Smooth muscle cell (in vitro differentiated cells): Measurements from ENCODE around the gene MTIF3. TPM values are rescaled to one million over a fixed set of nuclear protein-coding genes. Genes with fewer than 3 reads are reported as not detected.
A peak's percentile ranks its signal among the peaks of the same experiment; 100 is the strongest.

Experiments used
- DNase-seq: peaks from one replicate; lab custom pipeline; 2025; ENCODE audit not compliant: unreplicated experiment; lab: John Stamatoyannopoulos, UW
- H2AFZ ChIP-seq: fragments of 200-600 bp; sonication (generic); 2 replicates; pipeline ENCODE4 v1.6.0; 2016; ENCODE audit warnings: antibody characterized with exemption, low read depth, mild to moderate bottlenecking
- H3F3A ChIP-seq: fragments of 200-600 bp; sonication (generic); 2 replicates; pipeline ENCODE4 v1.6.0; 2017; ENCODE audit warnings: antibody characterized with exemption, low read depth
- H3K27ac ChIP-seq: fragments of 200-600 bp; sonication (generic); 2 replicates; pipeline ENCODE4 v1.5.1; 2016; ENCODE audit warnings: low read depth, mild to moderate bottlenecking
- H3K27me3 ChIP-seq: fragments of 200-600 bp; sonication (generic); 2 replicates; pipeline ENCODE4 v1.6.1; 2016; ENCODE audit warnings: low read depth, mild to moderate bottlenecking
- H3K36me3 ChIP-seq: fragments of 200-600 bp; sonication (generic); 2 replicates; pipeline ENCODE4 v1.5.1; 2016; ENCODE audit warnings: low read depth
- H3K4me1 ChIP-seq: fragments of 200-600 bp; sonication (generic); 2 replicates; pipeline ENCODE4 v1.5.1; 2016; ENCODE audit warnings: low read depth
- H3K4me2 ChIP-seq: fragments of 200-600 bp; sonication (generic); 2 replicates; pipeline ENCODE4 v1.6.0; 2016; ENCODE audit warnings: mild to moderate bottlenecking
- H3K4me3 ChIP-seq: fragments of 200-600 bp; sonication (generic); 2 replicates; pipeline ENCODE4 v1.5.1; 2016; ENCODE audit warnings: mild to moderate bottlenecking
- H3K79me2 ChIP-seq: fragments of 200-600 bp; sonication (generic); 2 replicates; pipeline ENCODE4 v1.6.0; 2016; ENCODE audit warnings: low read depth, mild to moderate bottlenecking
- H3K9ac ChIP-seq: fragments of 200-600 bp; sonication (generic); 2 replicates; pipeline ENCODE4 v1.6.0; 2016; ENCODE audit warnings: low read depth
- H3K9me3 ChIP-seq: fragments of 200-600 bp; sonication (generic); replicated peaks from 2 replicates; pipeline ENCODE4 v1.5.1; 2016; ENCODE audit warnings: low read depth
- H4K20me1 ChIP-seq: fragments of 200-600 bp; sonication (generic); 2 replicates; pipeline ENCODE4 v1.6.0; 2016; ENCODE audit warnings: low read depth
- CTCF ChIP-seq: fragments of 200-600 bp; sonication (generic); IDR thresholded peaks from 2 replicates; pipeline ENCODE4 v1.5.1; 2017; ENCODE audit warnings: borderline replicate concordance, mild to moderate bottlenecking, antibody characterized with exemption; ENCODE audit not compliant: insufficient read depth, poor library complexity, severe bottlenecking
- WGBS: methylation state at CpG from one replicate; pipeline ENCODE4 v1.1.7; 2016; ENCODE audit warnings: low lambda C conversion rate; 5-methylcytosine and 5-hydroxymethylcytosine counted together
- polyA plus RNA-seq: library from polyadenylated mRNA; unstranded; fragments of >200 nt; fragmentation: Nextera tagmentation; extraction: Ambion mirVana; gene quantifications from 2 replicates; pipeline ENCODE4 v1.2.1, GENCODE V29; 2016
- total RNA-seq: library from RNA; depleted of rRNA; stranded (reverse); fragments of >200 nt; gene quantifications from 2 replicates; pipeline ENCODE4 v1.2.3, GENCODE V29; 2014

MTIF3 gene
- total and polyA plus RNA-seq, 2 experiments from 2014 or later: 57.0 to 60.5 TPM

DNA sequence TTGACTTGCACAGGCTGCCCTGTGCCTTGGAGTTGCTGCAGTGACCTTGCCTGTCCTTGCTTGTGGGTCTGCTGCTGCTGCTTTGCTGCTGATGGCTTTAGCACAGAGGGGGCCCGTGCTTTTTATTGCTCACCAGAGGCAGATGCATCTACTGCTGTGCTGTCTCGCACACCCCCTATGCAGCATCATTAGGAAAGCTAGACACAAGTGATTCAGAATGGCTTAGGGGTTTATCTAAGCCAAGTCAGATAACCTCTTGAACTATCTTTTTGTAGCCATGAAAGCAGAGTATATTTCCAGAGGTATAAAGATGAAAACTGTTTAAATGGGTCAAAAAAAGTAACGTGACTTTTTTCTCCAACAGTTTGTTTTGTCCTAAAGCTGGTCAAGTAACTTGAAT, 18.2 kb downstream of the MTIF3 start:
- Histone ChIP-seq H3K9me3 (no peaks in the 10 kb centered on the region), H4K20me1 (peaks cover 23% of the 10 kb centered on the region), H2AFZ (no peak overlapping the region), H3K4me1 (no peaks in the 10 kb centered on the region), H3K27ac (no peak overlapping the region), H3F3A (no peaks in the 10 kb centered on the region), H3K4me2 (no peak overlapping the region), H3K4me3 (no peak overlapping the region), H3K9ac (no peak overlapping the region), H3K79me2 (no peaks in the 10 kb centered on the region), H3K36me3 (peaks cover 21% of the 10 kb centered on the region), H3K27me3 (no peaks in the 10 kb centered on the region)
- 80% methylated on average over 3 of the region's 3 CpGs for WGBS
- DNase-seq: no peak
- no peak for TF ChIP-seq CTCF

GRCh38 chr13:27428160-27428559, 22.2 kb downstream of the MTIF3 start:
- Histone ChIP-seq H3K79me2 (no peaks in the 10 kb centered on the region), H3K9me3 (no peaks in the 10 kb centered on the region), H3K4me1 (peaks cover 17% of the 10 kb centered on the region), H3K4me2 (no peak overlapping the region), H3F3A (peaks cover 5% of the 10 kb centered on the region), H3K4me3 (no peak overlapping the region), H3K36me3 (peaks cover 11% of the 10 kb centered on the region), H3K27ac (no peak overlapping the region), H2AFZ (no peak overlapping the region), H3K27me3 (no peaks in the 10 kb centered on the region), H4K20me1 (peaks cover 34% of the 10 kb centered on the region), H3K9ac (no peak overlapping the region)
- TF ChIP-seq CTCF: no peak
- WGBS: 88% methylated on average over 5 of the region's 5 CpGs
- DNase-seq: no peak

DNA sequence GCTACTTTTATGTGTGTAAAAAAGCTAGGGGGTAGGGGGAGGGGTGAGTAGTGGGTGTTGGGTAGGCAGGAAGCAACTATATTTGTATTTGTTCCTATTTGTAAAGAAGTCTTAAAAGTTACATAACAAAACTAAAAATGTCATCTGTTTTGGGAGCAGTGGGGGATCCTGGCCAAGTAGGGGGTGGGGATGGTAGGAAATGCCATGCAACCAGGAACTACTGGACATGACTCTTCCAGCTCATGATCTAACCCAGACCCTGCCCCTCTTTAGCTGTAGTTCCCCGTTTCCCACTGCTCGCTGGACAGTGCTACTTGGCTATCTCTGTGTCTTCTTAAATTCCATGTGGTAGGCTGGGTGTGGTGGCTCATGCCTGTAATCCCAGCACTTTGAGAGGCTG, 22.7 kb downstream of the MTIF3 start:
- WGBS: 89% methylated on average over 2 of the region's 2 CpGs
- peaks cover 11% of the 10 kb centered on the region for H3K36me3 ChIP-seq
- no peak overlapping the region for H2AFZ ChIP-seq
- H3K27ac ChIP-seq: no peak overlapping the region
- H3K4me2 ChIP-seq: no peak overlapping the region
- no peak overlapping the region for H3K9ac ChIP-seq
- no peak for TF ChIP-seq CTCF
- H3K27me3 ChIP-seq: no peaks in the 10 kb centered on the region
- no peaks in the 10 kb centered on the region for H3K79me2 ChIP-seq
- no peak for DNase-seq
- H3K4me1 ChIP-seq: peaks cover 17% of the 10 kb centered on the region
- H3K9me3 ChIP-seq: no peaks in the 10 kb centered on the region
- H3F3A ChIP-seq: peaks cover 5% of the 10 kb centered on the region
- H3K4me3 ChIP-seq: no peak overlapping the region
- H4K20me1 ChIP-seq: peaks cover 34% of the 10 kb centered on the region

GRCh38 chr13:27425918-27426630, 24.3 kb downstream of the MTIF3 start:
- Histone ChIP-seq H3K4me3 (peak overlapping the region; percentile 66), H2AFZ (no peak overlapping the region), H3K79me2 (no peaks in the 10 kb centered on the region), H3K4me1 (peaks cover 17% of the 10 kb centered on the region), H3K27ac (peak overlapping the region; percentile 23), H3K27me3 (no peaks in the 10 kb centered on the region), H3K36me3 (peaks cover 8% of the 10 kb centered on the region), H4K20me1 (peaks cover 34% of the 10 kb centered on the region), H3K4me2 (peak overlapping the region; percentile 94), H3K9ac (no peak overlapping the region), H3K9me3 (no peaks in the 10 kb centered on the region), H3F3A (peaks cover 5% of the 10 kb centered on the region)
- 37% methylated on average over 17 of the region's 17 CpGs for WGBS
- peak; percentile 25 for TF ChIP-seq CTCF
- DNase-seq: no peak
